RKO (cell line): ENCODE results near the gene CASZ1.
A peak's percentile ranks its signal among the peaks of the same experiment; 100 is the strongest.

Source experiments
- DNase-seq: peaks from one replicate; pipeline ENCODE4 v3.0.0-alpha.2; 2016; ENCODE audit warnings: low spot score

The CASZ1 gene

GRCh38 chr1:10795276-10796021, 997 bp downstream of the CASZ1 start:
- DNase-seq, result peak; percentile 3

- DNase-seq, result no peak
Measured at GRCh38 chr1:10794724-10795275, 1.6 kb downstream of the CASZ1 start.

DNA sequence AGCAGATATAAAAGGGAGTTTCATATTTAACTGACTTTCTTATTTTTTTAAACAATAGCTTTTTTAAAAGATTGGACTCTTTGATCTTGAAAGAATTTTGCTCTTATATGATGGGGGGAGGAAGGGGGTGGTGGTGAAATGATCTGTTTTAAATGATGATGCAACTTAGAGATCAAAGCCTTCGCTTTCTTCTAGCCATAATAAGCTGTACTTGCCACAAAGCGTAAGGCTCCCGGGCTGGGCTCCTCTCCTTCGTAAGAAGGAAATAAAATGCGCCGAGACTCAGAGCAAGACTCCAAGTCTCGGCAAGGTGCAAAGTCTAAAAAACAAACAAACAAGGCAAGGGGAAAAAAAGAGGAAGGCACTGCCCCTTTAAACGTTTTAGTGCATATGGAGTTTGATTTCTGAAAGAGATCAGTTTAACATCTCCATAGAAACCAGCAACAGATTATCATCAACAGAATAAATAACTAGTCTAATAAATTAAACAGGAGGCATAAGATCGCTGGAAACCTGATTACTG, 3.3 kb downstream of the CASZ1 start:
- peak; percentile 9 for DNase-seq

- no peak for DNase-seq
Measured at GRCh38 chr1:10791105-10791951, 5.1 kb downstream of the CASZ1 start.

DNA sequence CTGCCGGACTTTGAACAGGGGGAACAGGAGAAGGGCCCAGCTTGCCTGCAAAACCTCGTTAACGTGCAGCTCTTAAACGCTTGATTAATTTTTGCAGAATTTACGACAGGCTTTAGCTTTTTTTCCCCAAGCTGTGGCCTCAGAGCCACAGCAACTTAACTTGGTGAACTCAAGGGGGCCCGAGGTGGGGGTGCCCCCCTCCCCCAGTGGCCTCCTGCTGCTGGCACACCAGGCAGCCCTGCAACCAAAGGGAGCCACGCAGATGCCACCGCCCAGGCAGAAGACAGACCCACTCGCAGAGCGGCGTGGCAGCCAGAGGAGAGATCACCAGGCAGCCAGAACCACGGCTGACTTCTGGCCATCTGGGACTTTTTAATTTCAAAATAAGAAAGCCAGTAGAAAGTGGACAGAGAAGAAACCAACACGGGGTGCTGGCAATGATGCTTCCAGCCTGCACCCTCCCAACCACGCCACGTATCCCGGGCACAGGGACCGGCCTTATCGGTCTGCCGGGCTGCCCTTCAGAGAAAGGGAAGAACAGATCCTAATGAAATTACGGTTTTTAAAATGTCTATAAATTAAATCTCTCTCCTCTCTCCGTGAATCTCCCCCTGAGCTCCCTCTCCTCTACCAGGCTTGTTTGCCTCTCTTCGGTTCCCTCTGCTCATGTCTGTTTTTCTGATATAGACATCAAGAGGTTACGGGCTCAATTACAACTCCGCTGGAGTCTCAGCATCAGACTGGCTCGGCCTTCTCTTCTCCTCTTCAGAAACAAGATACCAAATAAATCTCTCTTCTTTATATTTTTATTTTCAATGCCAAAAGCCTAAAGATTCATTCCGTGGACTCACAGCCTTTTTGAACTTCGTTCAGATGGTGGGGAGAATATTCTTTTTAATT, 6.4 kb downstream of the CASZ1 start:
- DNase-seq, result no peak

DNA sequence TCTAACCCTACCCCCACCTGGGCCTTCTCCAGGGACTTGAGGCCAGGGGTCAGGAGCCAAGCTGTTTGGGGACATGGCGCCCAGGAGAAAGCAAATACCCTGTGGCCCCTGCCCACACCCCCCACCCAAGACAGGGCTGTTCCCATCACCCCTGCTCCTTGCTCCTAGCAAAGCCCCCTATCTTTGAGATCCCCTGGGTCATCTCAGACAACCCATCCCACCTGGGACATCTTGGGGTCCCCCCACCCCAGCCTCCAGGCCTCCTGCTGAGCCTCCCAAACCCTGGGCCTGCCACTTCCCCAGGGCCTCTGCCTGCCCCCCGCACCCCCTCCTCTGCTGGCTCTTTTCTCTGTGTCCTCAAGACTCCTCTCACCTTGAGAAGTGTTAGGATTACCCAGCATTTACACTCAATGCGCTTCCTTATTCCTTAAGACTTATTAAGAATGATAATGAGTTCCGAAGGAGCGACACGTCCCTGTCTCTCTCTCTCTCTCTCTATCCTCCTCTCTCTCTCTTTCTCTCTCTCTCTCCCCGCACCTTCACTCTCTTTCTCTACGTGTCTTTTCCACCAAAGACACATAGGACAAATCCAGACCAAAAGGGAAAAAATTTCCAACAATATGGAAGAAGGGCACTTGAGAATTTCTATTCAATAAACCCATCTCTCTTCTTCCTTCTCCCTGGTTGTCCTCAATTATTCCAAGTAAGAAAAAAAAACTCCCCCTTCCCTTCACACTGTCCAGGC, 7.2 kb downstream of the CASZ1 start:
- no peak for DNase-seq

GRCh38 chr1:10788592-10789006, 7.8 kb downstream of the CASZ1 start:
- peak; percentile 9 for DNase-seq

DNA sequence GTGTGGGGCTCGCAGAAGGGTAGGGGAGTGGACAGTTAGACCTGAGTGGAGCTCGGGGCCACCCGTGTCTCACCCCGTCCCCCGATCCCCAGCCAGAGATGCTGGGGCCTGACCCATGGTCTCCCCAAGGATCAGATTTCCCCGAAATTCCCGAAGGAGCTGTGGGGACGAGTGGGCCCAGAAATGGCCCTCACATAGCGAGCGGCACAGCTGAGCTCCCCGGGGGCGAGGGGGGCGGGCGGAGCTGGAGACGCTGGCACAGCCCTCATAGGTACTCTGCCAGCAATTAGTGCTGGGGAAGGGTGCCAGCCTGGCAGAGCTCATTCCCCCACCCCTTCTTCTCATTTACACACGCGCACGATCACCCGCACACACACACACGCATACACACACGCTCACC, 9.2 kb downstream of the CASZ1 start:
- DNase-seq, result no peak

DNA sequence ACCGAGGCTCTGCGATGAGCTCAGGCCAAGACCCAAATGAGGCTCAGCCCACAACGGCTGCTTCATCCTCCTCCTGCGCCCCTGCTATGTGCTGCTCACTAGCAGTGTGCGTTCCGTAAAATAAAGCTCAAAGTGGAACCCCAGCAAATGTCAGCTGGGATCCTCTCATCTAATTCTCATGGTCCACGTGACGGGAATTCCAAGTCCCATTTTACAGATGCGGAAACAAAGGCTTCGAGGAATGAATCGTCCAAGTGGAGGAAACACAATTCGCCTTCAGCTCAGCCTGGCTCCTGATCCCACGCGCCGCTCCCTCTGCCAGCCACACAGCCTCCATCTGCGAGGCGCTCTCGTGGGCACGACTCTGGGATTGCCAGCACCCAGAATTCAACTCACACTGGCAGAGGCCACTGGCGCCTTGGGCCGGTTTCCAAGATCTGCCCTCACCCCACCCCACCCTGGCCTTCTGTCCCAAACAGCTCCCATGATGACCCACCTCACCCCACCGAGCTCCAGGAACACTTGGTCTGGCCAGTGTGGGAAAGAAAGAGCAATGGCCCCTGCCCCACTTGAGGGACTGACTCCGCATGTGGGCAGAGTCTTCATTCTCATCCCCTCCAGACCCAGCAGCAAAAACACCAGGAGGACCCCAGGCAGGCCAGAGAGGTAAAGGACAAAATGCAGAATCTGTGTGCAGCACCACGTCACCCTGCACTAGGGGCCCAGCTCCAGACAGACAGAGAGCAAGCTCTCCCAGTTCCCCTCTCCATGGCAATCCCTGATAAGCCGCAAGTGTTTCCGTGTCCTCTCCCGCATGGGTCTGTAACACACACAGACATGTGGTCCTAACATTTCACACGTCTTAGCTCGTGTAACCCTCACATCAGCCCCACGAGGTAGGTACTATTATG, 10.5 kb downstream of the CASZ1 start:
- DNase-seq, result no peak

GRCh38 chr1:10784998-10785727, 11.3 kb downstream of the CASZ1 start:
- DNase-seq, result no peak

- DNase-seq, result no peak
Measured at GRCh38 chr1:10782491-10783244, 13.8 kb downstream of the CASZ1 start.

DNA sequence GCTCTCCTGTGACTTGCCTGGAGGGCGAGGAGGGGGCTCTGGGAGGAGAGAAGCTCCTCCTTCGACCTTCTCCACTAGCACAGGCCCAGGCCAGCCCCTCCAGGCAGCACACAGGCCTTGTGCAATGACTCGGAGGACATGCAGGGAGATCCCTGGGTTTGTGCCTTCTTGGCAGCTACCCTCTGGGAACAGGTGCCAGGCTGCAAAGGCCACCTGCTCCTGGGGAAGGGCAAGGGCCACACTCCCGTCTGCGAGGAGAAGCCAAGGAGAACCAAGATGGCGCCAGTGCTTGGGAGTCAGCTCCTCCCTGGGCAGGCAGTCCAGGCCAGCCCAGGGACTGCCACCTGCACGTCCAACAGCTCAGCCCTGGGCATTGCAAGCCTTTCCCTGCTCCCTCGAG, 15.3 kb downstream of the CASZ1 start:
- no peak for DNase-seq

DNA sequence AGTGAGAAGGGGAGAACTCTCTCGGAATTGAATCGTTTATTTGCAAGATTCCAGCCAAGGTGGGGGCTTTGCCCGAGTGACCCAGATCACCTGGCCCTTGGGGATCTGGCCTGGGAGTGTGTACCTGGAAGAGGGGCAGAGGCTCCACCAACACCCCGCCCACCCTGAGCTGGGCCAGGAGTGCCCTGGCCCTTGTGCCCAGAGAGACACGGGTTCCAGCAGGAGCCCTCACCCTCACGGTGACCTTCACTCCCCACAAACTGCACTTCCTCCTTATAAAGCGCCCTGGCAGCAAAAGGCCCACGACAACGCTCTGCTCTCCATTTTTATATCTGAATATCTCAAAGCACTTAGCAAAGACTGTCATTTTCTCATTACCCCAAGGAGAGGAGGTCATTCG, 16.6 kb downstream of the CASZ1 start:
- DNase-seq, result no peak

DNA sequence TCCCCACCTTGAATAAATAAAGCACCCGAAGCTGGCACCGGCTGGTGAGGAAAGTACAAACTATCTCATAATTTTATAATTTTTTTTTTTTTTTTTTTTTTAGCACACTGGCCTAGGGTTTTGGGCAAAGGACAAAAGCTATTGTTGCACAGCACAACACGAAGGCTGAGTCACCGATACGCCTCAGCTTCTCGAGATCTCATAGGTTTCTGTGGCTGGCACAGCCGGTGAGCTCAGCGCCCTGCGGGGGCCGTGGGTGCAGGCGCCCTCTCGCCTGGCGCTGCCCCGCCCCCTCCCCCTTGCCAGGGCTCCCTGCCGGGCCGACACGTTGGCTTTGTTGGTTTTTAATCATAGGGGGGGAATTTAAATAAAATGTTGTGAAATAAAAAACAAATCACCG, 17.2 kb downstream of the CASZ1 start:
- DNase-seq, result peak; percentile 70

DNA sequence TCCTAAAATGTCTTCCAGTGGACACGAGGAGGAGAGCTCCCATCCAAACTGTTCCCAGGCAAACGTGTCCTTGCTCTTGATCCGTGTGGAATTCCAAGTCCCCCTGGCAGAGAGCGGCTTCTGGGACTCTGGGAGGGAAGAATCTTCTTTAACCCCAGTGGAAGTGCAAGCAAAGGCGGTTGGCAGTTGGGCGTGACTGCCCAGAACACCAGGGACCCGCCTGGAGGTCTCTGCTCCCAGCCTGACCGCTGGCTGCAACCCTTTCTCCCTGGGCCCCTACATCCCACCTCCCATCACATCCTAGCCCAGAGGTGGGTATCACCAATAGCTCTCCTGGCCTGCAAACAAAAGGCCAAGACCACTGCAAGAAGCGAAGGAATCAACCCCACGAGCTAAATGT, 17.8 kb downstream of the CASZ1 start:
- DNase-seq, result no peak

DNA sequence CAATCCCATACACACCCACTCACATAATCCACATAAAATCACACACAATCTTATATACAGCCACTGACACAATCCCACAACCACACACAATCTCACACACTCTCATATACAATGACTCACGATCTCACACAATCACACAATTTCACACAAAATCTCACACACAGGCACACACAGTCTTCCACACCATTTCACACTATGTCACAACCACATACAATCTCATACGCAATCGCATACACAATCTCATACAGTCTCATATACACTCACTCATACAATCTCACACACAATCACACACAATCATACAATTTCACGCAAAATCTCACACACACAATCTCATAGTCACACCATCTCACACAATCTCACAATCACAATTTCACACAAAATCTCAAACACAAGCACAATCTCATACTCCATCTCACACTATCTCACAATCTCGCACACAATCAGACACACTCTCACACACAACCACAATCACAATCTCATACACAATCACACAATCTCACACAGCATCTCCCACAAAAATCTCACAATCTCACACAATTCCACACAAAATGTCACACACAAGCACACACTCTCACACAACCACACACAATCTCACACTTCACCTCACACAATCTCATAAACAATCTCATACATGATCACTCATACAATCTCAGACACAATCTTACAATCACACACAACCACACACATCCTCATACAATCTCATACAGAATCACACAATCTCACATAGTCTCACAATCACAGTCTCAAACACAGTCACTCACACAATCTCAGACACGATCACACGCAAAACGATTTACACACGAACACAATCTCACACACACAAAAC, 18.5 kb downstream of the CASZ1 start:
- no peak for DNase-seq

- no peak for DNase-seq
Measured at GRCh38 chr1:10776190-10776905, 20.1 kb downstream of the CASZ1 start.
